Measurements from ENCODE around the gene ACKR4.
"Not testable (repeated sequence)": the region's sequence is repeated elsewhere in the genome, so short reads cannot be mapped to it uniquely, and the experiment has no call there.

The ACKR4 gene

DNA sequence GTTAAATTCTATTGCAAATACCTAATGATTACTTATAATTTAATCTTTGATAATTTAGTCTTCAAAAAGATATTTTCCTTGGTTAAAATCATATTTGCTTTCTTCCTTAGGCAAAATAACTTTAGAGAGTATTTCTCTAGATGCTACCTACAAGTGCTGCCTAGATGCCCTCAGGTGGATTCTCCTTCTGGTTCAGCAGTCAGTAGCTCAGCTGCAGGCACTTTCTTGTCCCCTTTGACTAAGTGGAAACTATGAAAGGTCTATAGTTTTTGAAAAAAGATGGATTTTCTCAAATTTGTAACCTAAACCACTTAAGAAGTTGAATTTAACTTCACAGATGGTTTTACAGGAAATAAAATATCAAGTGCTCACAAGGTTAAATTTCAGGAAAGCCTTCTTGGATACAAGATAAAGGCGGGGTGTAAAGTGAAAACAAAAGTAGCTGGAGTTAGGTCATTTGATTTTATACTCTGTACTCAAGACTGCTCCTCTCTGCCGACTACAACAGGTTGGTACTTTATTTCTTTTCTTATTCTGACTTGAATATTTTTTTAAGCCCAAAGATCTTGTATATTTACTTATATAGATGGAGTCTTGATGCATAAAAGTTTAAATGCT lies at the start of gene ACKR4:
ACKR4 (plus strand) TSS at position 455 of the 618 bp plus-strand sequence. CDS start 3,128 bp downstream, outside the sequence.
- no peak for DNase-seq

DNA sequence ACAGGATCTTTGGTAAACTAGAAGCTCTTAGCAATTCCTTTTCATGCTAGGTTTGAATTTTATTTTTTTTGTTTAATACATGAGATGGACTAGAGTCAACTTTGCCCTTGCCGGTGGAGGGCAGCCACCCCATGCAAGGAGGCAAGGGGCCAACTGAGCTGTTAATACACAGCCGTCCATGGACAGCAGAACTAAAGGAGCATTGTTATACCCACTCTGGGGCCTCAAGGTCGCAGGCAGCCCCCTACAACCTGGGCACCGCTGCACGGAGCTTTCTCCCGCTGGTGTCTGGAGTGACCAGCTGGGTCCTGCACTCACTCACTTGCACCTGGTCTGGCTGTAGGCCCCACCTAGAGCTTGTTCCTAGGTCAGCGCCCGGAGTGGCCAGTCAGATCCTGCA lies 47.9 kb upstream of the ACKR4 start:
- DNase-seq = no peak

DNA sequence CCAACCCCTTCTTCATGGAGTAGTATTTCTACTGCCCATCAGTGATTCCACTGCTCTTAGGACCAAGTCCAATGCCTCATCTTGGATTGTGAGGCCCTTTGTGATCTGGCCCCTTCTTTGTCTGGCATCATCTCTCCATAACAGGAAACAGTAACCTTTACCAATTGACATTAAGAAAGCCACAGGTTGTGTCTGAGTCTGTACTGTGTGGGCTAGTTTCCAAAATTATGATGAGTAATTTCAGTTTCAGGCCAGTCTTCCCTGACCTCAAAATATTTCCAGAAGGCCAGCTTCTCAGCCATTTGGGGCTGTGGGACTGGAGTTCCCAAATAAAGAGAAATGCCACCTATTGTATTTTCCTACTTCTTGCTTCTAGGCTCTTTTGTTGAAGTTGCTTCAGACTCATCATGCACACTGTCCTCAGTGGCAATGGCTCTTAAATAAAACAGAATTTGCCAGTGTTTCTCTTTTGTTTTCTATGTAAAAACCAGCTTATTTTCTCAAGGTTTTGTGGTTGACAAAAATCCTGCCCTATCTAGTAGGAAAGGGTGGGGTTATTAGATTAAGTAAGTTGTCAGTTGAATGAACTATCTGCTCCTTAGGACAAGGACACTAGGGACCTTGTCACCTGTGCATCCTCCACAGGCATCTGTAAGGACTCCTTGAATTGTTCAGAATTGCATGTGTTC lies 47.0 kb upstream of the ACKR4 start:
- no peak for DNase-seq

DNA sequence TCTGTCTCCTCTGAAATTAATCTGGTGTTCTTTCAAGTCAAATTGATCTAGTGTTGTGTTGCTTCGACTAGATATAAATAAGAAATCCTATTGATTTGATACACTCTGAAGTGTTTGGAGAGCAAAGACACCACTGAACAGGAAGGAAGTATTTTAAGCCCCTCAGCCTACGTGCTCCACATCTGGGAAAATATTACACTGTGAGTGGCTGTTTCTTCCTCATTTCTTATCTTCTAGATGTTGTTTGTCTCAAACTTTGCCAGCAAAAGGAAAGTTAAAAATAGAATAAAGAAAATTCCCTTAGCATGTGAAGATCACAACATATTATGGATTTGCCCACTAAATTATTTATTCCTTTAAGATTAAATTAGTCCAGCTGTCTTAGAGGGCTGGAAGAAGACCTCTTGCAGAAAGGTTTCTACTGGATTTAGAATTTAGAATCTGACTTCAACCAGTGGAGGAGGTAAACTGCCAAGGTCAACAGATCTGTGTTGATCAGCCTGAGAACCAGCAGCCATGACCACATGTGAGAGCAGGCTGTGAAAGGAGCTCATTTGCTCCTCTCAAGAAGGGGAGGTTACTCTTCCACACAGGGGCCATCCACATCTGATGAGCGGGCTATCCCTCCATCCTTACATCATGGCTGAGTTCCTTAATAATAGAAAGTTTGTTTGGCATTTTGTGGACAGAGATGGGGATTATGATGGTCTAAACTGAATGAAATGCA lies 46.3 kb upstream of the ACKR4 start:
- no peak for DNase-seq

DNA sequence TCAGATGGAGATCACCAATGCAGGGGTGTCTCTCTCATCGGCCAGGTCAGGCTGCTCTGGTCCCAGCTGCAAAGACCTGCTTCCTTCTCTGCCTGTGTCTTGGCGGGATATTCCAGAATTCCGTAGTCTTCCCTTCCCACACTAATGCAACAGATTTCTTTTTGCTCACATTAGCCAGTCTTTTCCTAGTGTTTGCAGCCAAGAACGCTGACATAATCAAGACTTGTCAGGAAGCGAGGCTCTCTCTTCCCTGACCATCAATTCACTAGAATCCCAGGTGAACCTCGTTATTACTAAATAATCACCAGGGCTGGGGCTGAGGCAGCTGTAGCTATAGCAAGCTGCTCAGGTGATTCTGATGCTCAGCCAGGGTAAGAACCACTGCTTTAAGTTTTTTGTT lies 43.2 kb upstream of the ACKR4 start:
- DNase-seq = no peak

DNA sequence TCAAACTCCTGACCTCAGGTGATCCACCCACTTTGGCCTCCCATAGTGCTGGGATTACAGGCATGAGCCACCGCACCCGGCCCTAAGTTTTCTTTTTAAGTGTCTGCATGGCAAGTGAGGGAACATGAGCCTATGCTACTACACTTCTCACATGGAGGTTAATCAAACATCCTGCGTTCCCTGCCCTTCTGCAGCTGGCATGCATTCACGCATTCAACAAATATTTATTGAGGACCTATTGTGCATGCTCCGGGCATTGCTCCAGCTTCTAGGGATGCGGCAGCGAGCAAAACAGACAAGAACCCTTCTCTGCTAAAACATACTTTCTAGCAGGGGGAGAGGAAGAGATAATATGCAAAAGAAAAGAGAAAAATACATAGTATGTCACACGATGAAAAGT lies 42.6 kb upstream of the ACKR4 start:
- DNase-seq = no peak

DNA sequence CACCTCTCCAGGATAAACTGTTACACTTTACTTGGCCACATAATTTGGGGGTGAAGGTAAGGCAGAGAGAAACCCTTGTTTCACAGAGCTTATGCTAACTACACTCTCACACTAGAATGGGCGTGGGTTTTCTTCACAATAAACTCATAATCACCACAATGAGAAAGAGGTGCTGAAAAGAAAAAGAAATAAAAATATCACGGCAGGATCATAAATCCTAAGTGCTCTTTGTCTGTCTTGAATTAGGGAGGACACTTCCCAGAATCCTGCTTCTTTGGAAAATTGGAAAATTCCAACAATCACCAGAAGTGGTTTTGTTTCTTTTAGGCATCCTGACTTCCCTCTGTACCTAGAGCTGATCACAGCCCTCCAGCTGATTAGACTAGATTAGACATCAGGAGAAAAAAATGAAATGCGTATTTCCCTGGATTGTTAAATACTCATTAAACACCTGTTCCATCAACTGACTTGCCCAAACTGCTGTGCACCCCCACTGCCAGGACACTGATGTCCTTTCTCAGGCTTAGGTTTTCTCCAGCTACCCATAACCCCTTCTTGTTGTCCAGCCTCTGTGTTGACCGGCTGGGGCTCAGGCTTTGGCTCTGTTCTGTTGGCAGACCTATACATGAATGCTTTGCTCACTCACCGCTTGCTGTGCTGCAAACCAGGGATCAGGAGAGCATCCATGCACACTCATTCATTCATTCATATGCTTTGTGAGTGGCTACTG lies 41.6 kb upstream of the ACKR4 start:
- no peak for DNase-seq

DNA sequence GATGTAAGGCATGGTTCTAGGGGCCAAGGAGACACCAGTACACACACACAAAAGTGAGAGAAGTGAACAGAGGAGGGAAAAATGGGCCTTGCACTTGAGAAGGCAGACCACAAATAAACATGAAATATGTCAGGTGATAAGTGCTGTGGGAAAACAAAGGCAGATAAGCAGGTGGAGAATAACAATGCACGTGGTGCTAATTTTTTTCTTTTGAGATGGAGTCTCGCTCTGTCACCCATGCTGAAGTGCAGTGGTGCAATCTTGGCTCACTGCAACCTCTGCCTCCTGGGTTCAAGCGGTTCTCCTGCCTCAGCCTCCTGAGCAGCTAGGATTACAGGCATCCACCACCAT lies 41.1 kb upstream of the ACKR4 start:
- DNase-seq = not testable (repeated sequence)

DNA sequence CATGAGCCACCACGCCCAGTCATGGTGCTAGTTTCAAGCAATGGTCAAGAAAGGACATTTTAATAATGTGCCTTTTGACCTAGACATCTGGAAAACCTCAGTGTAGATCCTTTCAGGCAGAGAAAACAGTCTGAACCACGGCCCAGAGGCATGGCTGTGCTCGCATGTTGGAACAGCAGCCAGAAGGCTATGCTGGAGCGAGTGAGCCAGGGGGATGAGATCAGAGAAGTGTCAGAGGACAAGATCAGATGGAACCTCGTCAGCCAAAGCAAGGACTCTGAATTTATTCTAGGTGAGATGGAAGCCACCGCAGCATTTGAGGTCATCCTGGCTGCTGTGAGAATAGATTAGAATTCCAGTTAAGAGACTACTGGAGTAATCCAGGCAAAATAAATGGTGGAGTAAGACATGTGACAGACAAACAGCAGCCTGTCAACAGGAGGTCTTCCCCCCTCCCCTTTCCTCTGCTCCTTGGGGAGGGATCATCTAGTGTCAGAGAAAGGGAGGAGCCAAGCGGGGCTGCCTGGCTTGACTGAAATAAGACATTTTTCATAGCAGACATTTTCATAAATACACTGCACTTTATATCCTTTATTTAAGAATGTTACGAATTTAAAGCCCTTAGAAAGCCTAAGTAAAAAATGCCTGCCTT lies 40.4 kb upstream of the ACKR4 start:
- DNase-seq = no peak

DNA sequence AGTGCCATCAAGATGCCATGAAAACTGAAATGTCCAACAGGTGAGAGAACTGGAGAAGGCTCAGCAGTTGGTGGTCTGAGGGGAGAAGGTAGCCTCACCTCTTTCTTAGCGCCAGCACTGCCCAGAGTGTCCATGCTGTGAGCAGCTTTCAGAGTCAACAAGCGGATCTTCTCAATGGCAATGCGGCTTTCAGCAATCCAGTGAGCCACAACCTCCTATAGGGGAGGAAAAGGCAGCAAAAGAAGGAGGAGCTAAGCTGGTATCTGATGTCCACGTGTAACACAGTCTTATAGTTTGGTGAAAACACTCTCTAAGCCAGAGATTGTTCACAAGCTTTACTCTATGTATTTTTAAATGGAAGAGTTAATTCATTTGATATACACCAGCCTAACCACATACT lies 36.1 kb upstream of the ACKR4 start:
- no peak for DNase-seq

DNA sequence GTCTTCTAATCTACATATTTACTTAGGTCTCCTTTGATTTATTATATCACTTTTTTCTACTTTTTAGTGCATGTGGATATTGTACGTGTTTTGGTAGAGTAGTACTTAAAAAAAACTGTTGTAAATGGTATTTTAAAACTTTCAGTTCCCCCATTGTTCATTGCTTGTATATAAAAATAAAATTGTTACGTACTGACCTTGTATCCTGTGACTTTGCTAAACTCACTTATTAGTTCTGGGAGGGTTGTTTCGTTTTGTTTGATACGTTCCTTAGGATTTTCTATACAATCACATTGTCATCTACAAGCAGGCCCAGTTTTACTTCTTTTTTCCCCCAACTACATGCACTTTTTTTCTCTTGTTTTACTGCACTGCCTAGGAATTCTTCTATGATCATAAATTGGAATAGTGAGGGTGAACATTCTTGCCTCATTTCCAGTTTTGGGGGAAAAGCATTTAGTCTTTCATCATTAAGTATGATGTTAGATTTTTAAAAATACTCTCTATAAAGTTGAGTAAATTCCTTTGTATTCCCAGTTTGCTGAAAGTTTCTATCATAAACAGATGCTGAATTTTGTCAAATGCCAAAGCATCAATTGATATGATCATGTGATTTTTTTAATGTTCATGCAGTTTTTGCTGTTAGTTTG lies 33.5 kb upstream of the ACKR4 start:
- DNase-seq = no peak

DNA sequence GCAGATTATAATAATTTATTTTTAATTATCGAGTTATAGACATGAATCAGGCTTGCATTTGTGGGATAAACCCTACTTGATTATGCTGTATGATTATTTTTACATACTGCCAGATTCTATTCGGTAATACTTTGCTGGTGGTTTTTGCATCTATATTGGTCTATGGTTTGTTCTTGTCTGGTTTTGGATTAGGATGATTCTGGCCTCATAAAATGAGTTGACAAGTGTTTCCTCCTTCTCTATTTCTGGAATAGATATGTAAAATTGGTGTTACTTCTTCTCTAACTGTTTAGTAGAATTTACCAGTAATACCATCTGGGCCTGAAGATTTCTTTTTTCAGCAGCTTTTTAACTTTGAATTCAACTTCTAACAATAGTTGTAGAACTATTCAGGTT lies 33.0 kb upstream of the ACKR4 start:
- DNase-seq = no peak

DNA sequence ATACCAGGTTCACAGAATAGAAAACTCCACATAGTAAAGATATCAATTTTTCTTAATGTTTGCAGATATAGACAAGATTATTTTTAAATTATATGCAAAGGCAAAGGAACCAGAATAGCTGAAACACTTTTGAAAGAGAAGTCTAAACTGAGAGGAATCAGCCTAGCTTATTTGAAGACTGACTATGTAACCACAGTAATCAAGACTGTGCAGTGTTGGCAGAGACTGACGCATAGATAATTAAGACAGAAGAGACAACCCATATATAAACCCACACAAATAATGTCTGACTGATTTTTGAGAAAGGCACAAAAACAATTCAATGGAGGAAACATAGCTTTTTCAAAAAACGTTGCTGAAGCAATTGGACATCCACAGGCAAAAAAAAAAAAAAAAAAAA lies 28.6 kb upstream of the ACKR4 start:
- DNase-seq = no peak

DNA sequence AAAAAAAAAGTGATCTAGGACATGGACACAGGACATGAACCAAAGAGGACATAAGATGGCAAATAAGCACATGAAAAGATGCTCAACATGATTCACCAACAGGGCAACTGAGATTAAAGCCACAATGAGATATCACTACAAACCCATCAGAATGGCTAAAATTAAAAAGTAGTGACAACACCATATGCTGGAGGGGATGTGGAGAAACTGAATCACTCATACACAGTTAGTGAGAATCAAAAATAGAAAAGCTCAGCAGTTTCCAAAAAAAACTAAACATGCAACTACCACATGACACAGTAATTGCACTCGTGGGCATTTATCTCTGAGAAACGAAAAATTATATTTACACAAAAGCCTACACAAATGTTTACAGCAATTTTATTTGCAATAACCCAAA lies 27.9 kb upstream of the ACKR4 start:
- DNase-seq = no peak

DNA sequence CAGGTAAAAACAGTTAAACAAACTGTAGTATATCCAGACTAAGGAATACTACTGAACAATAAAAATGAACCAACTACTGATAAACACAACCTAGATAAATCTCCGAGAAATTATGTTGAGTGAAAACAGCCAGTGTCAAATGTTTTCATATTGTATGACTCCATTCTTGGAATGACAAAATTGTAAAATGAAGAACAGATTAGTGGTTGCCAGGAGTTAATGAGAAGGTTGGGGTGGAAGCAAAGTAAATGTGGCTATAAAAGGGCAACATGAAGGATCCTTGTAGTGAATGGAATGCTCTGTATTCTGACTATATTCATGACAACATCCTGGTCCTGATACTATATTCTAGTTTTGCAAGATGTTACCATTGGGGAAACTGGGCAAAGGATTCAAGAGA lies 27.5 kb upstream of the ACKR4 start:
- no peak for DNase-seq

DNA sequence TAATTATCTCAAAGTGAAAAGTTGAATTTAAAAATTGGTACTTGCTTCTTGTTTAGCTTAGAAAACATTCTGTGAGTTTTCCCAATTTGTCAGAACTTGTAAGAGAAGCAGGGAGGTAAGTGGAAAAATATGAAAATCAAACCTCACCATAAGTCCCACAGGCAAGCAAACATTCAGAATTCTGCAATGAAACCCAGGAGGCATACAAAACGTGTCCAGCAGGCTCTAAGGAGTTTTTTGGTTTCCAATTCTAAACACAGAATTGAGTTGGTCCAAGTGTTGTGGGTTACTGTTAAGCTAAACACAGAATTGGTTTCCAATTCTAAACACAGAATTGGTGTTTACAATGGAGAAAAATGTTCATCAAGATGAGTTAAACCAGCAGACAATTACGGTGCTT lies 27.1 kb upstream of the ACKR4 start:
- DNase-seq = no peak

DNA sequence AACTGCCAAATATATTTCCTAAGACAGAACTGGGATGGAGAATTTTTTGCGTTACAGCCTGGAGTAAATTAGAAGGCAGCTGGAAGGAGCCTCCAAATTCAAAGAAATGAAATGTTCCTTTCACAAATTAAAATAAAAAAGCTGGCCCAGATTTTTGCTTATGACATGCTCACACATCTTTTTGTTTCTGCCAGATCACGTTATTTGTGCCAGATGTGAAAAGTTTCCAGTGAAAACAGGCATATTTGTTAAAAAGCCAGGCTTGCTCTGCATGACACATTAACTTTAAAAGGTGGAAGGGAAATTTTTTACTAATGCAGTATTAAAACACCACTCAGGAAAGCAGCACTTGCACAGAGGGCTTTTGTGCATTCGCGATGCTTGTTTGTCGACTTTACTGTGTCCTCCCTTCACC lies 23.3 kb upstream of the ACKR4 start:
- no peak for DNase-seq

DNA sequence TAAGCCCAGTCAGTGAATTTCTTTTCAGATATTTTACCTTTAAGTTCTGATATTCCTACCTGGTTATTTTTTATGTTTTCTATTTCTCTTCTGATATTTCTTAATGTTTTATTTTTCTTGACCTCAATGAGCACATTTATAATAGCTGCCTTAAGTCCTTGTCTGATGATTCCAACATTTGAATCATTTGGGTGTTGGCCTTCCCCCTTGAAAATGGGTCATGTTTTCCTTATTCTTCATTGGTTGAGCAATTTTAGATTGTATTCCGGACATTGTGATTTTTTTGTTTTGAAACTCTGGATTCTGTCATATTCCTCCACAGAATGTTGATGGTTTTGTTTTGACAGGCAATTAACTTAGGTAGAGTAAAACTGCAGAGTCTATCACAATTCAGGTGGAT lies 9.7 kb upstream of the ACKR4 start:
- no peak for DNase-seq

DNA sequence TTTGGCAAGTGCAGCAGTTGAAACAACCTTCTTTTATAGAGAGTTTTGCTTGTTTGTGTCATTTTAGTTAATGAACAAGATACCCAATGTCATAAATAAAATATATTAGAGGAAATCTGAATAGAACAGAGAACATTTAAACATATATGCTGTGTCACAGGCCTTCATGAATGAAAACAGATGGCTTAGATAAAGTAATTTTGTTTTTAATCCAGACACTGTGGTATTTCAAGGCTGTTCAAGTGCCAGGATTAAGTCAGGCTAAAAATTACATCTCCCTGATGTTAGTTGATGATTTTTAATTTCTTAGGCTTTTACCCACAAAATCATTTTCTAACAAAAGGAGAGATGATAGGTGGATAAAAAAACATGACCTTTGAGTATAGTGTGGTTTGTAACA lies 4.9 kb upstream of the ACKR4 start:
- DNase-seq = no peak

DNA sequence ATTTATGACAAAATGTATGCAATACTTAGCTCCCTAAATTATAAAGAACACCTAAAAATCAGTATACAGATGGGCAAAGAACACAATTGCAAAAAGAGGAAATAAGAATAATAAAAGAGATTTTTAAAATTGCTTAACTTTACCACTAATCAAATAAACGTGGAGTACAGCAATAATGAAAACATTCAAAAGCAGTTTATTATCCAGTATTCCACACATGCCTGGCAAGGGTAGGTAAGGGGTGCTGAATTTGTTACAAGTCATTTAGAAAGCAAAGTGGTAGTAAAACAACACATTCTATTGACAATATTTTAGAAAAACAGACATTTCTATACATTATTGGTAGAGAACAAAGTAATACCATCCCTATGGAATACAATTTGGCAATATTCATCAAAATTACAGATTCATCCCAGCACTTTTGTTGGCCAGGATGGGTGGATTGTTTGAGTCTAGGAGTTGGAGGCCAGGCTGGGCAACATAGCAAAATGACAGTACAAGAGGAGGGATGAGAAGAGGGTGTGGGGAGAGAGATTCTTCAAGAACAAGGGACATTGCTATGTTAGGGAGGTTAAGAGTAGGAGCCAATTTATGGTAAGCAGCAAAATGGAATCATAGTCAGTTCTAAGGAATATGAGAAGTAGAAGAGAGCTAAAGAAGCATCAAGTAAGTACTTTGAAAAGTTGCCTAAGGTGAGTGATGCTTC lies 3.7 kb upstream of the ACKR4 start:
- no peak for DNase-seq

DNA sequence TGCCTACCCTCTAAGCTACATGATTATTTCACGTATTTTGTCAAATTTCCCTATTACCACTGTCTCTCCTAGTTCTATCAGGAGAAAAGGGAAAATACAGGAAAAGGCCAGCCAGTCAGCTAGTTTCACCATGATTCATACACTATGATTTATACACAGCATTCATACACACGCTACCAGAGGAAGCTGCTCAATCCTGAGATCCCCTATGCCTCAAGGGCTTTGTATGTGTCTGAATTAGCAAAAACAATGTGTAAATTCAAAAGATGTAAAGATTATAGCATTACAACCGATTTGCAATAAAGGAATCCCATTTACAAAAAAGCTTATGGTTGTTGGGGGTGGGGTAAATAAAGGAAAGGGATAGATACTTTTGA lies 3.1 kb upstream of the ACKR4 start:
- DNase-seq = no peak

DNA sequence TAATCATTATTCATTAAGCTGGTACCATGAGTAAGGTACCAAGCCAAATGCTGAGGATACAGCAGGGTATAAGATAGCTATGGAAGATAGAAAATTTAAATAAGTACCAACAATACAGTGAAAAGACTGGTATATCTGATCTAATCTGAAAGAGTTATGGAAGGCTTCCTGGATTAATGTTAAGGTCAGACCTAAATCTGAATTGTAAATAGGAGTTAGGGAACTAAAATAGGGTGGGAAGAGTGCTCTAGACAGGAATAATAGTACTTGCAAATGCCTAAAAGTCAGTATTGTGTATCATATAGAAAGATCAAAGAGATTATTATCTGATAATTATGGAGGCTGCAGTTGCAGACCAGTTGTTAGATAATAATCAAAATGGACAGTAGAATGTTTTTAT lies 2.6 kb upstream of the ACKR4 start:
- DNase-seq = no peak
